Activated CD4-positive, alpha-beta T cell treated with anti-CD3 and anti-CD28 coated beads, Interleukin-10, Interleukin-2, amounts not matched to agents 100 ng/mL and 50 ng/mL, durations not matched to agents 16 hours and 8 hours (primary cell): Measurements from ENCODE around the gene C1orf50.
"Not testable (repeated sequence)": the region's sequence is repeated elsewhere in the genome, so short reads cannot be mapped to it uniquely, and the experiment has no call there.

Experiments
- DNase-seq: peaks from one replicate; pipeline ENCODE4 v3.0.0-alpha.2; 2020

C1orf50 gene

GRCh38 chr1:42807056-42807668 is 40.1 kb downstream of the C1orf50 start:
- no peak for DNase-seq

GRCh38 chr1:42814815-42815214 is 47.8 kb downstream of the C1orf50 start:
- not testable (repeated sequence) for DNase-seq

- no peak for DNase-seq
These were observed 49.0 kb downstream of the C1orf50 start for GRCh38 chr1:42815941-42816584.

- DNase-seq = peak; percentile 96
These were observed 49.8 kb downstream of the C1orf50 start, which contains the start of the genes ERMAP and SVBP for GRCh38 chr1:42816585-42817439. Gene ERMAP, plus strand, starts transcription at chr1:42817122. Its CDS starts 13,327 bp downstream, at chr1:42830449. Gene SVBP, minus strand, starts transcription at chr1:42817397. Its CDS starts 853 bp downstream, at chr1:42816544.

- DNase-seq = no peak
These were observed 50.4 kb downstream of the C1orf50 start for GRCh38 chr1:42817440-42817767.

- no peak for DNase-seq
These were observed 50.9 kb downstream of the C1orf50 start for GRCh38 chr1:42817976-42818375.

- no peak for DNase-seq
These were observed 53.8 kb downstream of the C1orf50 start for GRCh38 chr1:42820813-42821212.

GRCh38 chr1:42821690-42822089 is 54.6 kb downstream of the C1orf50 start:
- no peak for DNase-seq

GRCh38 chr1:42822800-42823392 is 55.8 kb downstream of the C1orf50 start:
- no peak for DNase-seq

GRCh38 chr1:42824481-42825035 is 57.5 kb downstream of the C1orf50 start:
- DNase-seq = no peak

GRCh38 chr1:42825036-42825851 is 58.2 kb downstream of the C1orf50 start:
- no peak for DNase-seq
